GM15510 (cell line): ENCODE data around the gene GEMIN5.

Experiments used
- POLR2A ChIP-seq: IDR thresholded peaks from 3 replicates; pipeline ENCODE4 v1.6.1; 2011; ENCODE audit warnings: borderline replicate concordance; ENCODE audit not compliant: insufficient read length; ENCODE audit errors: extremely low read depth

Gene GEMIN5

GRCh38 chr5:154937718-154938466, at the start of gene GEMIN5:
Gene GEMIN5 (minus strand): TSS chr5:154938211. CDS start chr5:154938133, 78 bp downstream.
- peak; percentile 78 for TF ChIP-seq POLR2A

GRCh38 chr5:154986151-154986550, 48.1 kb upstream of the GEMIN5 start:
- TF ChIP-seq POLR2A: no peak

- no peak for TF ChIP-seq POLR2A
These were observed 47.0 kb upstream of the GEMIN5 start for GRCh38 chr5:154984946-154985516.

- no peak for TF ChIP-seq POLR2A
These were observed 39.4 kb upstream of the GEMIN5 start for GRCh38 chr5:154977409-154977808.

GRCh38 chr5:154972476-154973080, 34.6 kb upstream of the GEMIN5 start:
- TF ChIP-seq POLR2A: no peak

- no peak for TF ChIP-seq POLR2A
These were observed 33.5 kb upstream of the GEMIN5 start for GRCh38 chr5:154971501-154971900.

GRCh38 chr5:154970759-154971158, 32.7 kb upstream of the GEMIN5 start:
- no peak for TF ChIP-seq POLR2A

- TF ChIP-seq POLR2A: no peak
These were observed 30.9 kb upstream of the GEMIN5 start for GRCh38 chr5:154968953-154969352.

- no peak for TF ChIP-seq POLR2A
These were observed 29.5 kb upstream of the GEMIN5 start for GRCh38 chr5:154967421-154968024.

GRCh38 chr5:154966874-154967273, 28.9 kb upstream of the GEMIN5 start:
- no peak for TF ChIP-seq POLR2A

GRCh38 chr5:154966081-154966841, 28.2 kb upstream of the GEMIN5 start:
- TF ChIP-seq POLR2A: no peak

GRCh38 chr5:154962494-154962893, 24.5 kb upstream of the GEMIN5 start:
- no peak for TF ChIP-seq POLR2A

- no peak for TF ChIP-seq POLR2A
These were observed 18.7 kb upstream of the GEMIN5 start for GRCh38 chr5:154956712-154957111.

GRCh38 chr5:154949781-154950180, 11.8 kb upstream of the GEMIN5 start:
- TF ChIP-seq POLR2A: no peak

GRCh38 chr5:154948313-154948712, 10.3 kb upstream of the GEMIN5 start:
- TF ChIP-seq POLR2A: no peak

- no peak for TF ChIP-seq POLR2A
These were observed 9.8 kb upstream of the GEMIN5 start for GRCh38 chr5:154947778-154948177.
